HepG2 (cell line): ENCODE data around the gene ENC1. TPM values are rescaled to one million over a fixed set of nuclear protein-coding genes. Genes with fewer than 3 reads are reported as not detected.

Source experiments
- ARID4A ChIP-seq: sonication (generic); formaldehyde crosslinking; IDR thresholded peaks from 2 replicates; pipeline ENCODE4 v1.5.0; 2020; ENCODE audit warnings: mild to moderate bottlenecking, missing genetic modification reagents, borderline replicate concordance
- HMGA1 ChIP-seq: sonication (generic); formaldehyde crosslinking; conservative IDR thresholded peaks from 2 replicates; pipeline ENCODE4 v1.4.0; 2020; ENCODE audit warnings: missing genetic modification reagents
- HNRNPL ChIP-seq: fragments of 200-400 bp; formaldehyde crosslinking; IDR thresholded peaks from 2 replicates; pipeline ENCODE4 v1.6.1; 2017; ENCODE audit warnings: mild to moderate bottlenecking, low read depth, low read length
- HNRNPLL ChIP-seq: fragments of 200-400 bp; formaldehyde crosslinking; IDR thresholded peaks from 2 replicates; pipeline ENCODE4 v1.6.1; 2017; ENCODE audit warnings: mild to moderate bottlenecking, low read depth, low read length; ENCODE audit not compliant: poor library complexity, severe bottlenecking
- IRF9 ChIP-seq: sonication (generic); formaldehyde crosslinking; IDR thresholded peaks from 2 replicates; pipeline ENCODE4 v1.8.0; 2022; ENCODE audit warnings: missing genetic modification reagents, mild to moderate bottlenecking, borderline replicate concordance
- JUNB ChIP-seq: sonication (generic); formaldehyde crosslinking; IDR thresholded peaks from 2 replicates; pipeline ENCODE4 v1.8.0; 2022; ENCODE audit warnings: missing genetic modification reagents, mild to moderate bottlenecking, borderline replicate concordance
- NR3C1 ChIP-seq: sonication (generic); formaldehyde crosslinking; IDR thresholded peaks from 2 replicates; pipeline ENCODE4 v1.4.0; 2020; ENCODE audit warnings: missing genetic modification reagents
- SP140L ChIP-seq: sonication (generic); formaldehyde crosslinking; IDR thresholded peaks from 2 replicates; pipeline ENCODE4 v1.4.0; 2020; ENCODE audit warnings: missing genetic modification reagents, borderline replicate concordance
- ZNF441 ChIP-seq: sonication (generic); formaldehyde crosslinking; IDR thresholded peaks from 2 replicates; pipeline ENCODE4 v1.7.0; 2021; ENCODE audit warnings: missing genetic modification reagents, borderline replicate concordance
- ZNF460 ChIP-seq: sonication (generic); formaldehyde crosslinking; IDR thresholded peaks from 2 replicates; pipeline ENCODE4 v1.5.1; 2020; ENCODE audit warnings: missing genetic modification reagents, mild to moderate bottlenecking, borderline replicate concordance
- ZNF773 ChIP-seq: sonication (generic); formaldehyde crosslinking; IDR thresholded peaks from 2 replicates; pipeline ENCODE4 v1.4.0; 2020; ENCODE audit warnings: missing genetic modification reagents, borderline replicate concordance
- polyA plus RNA-seq, 8 experiments: library from polyadenylated mRNA; depleted of rRNA in 3 of 8; stranded (reverse) in 7 of 8; unstranded in 1 of 8; fragments of >200 nt; fragmentation: Illumina TruSeq in 4 of 8; extraction: Trizol in 4 of 8; gene quantifications; 2 replicates each; pipeline versions ENCODE4 v1.2.1 to v1.2.3, GENCODE V29; 2011 to 2016; ENCODE audit warnings: low read depth in 4 of 8, missing spikeins in 1 of 8, mixed read lengths in 1 of 8; ENCODE audit not compliant: insufficient read depth in 1 of 8
- total RNA-seq, 5 experiments: library from RNA; depleted of rRNA; stranded (reverse); fragments of >200 nt; fragmentation: Illumina TruSeq; extraction: Trizol; gene quantifications; 2 replicates each; pipeline ENCODE4 v1.2.3, GENCODE V29; 2016; ENCODE audit warnings: low read depth in 1 of 5
- TF ChIP-seq, protein P1 (sequence below): sonication (generic); formaldehyde crosslinking; IDR thresholded peaks from 2 replicates; pipeline ENCODE4 v1.4.0; 2020; ENCODE audit warnings: missing genetic modification reagents
- TF ChIP-seq, protein P2 (sequence below): sonication (generic); formaldehyde crosslinking; IDR thresholded peaks from 2 replicates; pipeline ENCODE4 v1.4.0; 2020; ENCODE audit warnings: missing genetic modification reagents, mild to moderate bottlenecking, borderline replicate concordance
- TF ChIP-seq, protein P3 (sequence below): sonication (generic); formaldehyde crosslinking; IDR thresholded peaks from 2 replicates; pipeline ENCODE4 v1.5.0; 2020; ENCODE audit warnings: mild to moderate bottlenecking, missing genetic modification reagents, moderate library complexity

The ENC1 gene
- total and polyA plus RNA-seq, 2 of the 13 experiments (the other 11 are each of a cell fraction or from before 2014, with no cell fraction given): 63.8 to 64.4 TPM

DNA sequence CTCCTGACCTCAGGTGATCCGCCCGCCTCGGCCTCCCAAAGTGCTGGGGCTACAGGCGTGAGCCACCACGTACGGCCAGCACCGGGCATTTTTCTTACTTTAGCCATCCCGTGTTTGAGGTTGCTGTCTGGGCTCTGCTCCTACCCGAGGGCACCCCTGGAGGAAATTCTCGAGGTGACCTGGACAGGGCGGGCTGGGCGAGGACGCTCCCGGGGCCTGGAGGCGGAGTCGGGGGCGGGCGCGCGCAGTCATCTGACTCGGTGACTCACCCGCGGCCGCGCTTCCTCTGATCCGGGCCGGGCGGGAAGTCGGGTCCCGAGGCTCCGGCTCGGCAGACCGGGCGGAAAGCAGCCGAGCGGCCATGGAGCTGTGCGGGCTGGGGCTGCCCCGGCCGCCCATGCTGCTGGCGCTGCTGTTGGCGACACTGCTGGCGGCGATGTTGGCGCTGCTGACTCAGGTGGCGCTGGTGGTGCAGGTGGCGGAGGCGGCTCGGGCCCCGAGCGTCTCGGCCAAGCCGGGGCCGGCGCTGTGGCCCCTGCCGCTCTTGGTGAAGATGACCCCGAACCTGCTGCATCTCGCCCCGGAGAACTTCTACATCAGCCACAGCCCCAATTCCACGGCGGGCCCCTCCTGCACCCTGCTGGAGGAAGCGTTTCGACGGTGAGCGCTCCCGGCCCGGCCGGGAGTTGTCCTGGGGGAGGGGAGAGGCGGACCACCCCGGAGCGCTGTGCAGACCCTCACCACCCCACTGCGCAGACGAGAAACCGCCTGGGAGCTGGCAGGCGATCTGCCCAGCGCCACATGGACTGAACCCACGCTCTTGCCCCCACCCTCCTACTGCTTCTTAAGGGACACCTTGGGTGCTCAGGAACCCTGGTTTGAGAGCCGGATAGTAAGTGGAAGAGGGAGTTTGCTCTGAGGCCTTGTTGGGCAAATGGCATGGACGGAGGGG is 44.6 kb upstream of the ENC1 start, which contains the start of gene HEXB (continued):
- TF ChIP-seq JUNB (CRISPR knock-in tag) (peak; percentile 78; the same call in 1 of the 2 replicates), HNRNPL (0 out of 2 replicates have a peak, but pooled peaks have one; percentile 12), SP140L (CRISPR knock-in tag) (no peak), NR3C1 (CRISPR knock-in tag) (no peak), HMGA1 (CRISPR knock-in tag) (no peak), HNRNPLL (peak; percentile 68), ZNF773 (CRISPR knock-in tag) (no peak), IRF9 (CRISPR knock-in tag) (peak; percentile 71; the same call in 1 of the 2 replicates), ZNF441 (CRISPR knock-in tag) (peak; percentile 91), ARID4A (CRISPR knock-in tag) (peak; percentile 89), ZNF460 (CRISPR knock-in tag) (peak; percentile 85)
- TF ChIP-seq, protein P1, sequence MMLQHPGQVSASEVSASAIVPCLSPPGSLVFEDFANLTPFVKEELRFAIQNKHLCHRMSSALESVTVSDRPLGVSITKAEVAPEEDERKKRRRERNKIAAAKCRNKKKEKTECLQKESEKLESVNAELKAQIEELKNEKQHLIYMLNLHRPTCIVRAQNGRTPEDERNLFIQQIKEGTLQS: peak; percentile 96
- TF ChIP-seq, protein P2, sequence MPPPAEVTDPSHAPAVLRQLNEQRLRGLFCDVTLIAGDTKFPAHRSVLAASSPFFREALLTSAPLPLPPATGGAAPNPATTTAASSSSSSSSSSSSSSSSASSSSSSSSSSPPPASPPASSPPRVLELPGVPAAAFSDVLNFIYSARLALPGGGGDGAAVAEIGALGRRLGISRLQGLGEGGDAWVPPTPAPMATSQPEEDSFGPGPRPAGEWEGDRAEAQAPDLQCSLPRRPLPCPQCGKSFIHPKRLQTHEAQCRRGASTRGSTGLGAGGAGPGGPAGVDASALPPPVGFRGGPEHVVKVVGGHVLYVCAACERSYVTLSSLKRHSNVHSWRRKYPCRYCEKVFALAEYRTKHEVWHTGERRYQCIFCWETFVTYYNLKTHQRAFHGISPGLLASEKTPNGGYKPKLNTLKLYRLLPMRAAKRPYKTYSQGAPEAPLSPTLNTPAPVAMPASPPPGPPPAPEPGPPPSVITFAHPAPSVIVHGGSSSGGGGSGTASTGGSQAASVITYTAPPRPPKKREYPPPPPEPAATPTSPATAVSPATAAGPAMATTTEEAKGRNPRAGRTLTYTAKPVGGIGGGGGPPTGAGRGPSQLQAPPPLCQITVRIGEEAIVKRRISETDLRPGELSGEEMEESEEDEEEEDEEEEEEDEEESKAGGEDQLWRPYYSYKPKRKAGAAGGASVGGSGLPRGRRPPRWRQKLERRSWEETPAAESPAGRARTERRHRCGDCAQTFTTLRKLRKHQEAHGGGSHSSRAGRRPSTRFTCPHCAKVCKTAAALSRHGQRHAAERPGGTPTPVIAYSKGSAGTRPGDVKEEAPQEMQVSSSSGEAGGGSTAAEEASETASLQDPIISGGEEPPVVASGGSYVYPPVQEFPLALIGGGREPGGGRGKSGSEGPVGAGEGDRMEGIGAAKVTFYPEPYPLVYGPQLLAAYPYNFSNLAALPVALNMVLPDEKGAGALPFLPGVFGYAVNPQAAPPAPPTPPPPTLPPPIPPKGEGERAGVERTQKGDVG (CRISPR knock-in tag): no peak
- TF ChIP-seq, protein P3, sequence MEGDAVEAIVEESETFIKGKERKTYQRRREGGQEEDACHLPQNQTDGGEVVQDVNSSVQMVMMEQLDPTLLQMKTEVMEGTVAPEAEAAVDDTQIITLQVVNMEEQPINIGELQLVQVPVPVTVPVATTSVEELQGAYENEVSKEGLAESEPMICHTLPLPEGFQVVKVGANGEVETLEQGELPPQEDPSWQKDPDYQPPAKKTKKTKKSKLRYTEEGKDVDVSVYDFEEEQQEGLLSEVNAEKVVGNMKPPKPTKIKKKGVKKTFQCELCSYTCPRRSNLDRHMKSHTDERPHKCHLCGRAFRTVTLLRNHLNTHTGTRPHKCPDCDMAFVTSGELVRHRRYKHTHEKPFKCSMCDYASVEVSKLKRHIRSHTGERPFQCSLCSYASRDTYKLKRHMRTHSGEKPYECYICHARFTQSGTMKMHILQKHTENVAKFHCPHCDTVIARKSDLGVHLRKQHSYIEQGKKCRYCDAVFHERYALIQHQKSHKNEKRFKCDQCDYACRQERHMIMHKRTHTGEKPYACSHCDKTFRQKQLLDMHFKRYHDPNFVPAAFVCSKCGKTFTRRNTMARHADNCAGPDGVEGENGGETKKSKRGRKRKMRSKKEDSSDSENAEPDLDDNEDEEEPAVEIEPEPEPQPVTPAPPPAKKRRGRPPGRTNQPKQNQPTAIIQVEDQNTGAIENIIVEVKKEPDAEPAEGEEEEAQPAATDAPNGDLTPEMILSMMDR (CRISPR knock-in tag): 0 out of 2 replicates have a peak, but pooled peaks have one; percentile 12
